G401 (cell line): ENCODE results near the gene SMAD2. TPM values are rescaled to one million over a fixed set of nuclear protein-coding genes. Genes with fewer than 3 reads are reported as not detected.
"Not testable (repeated sequence)": the region's sequence is repeated elsewhere in the genome, so short reads cannot be mapped to it uniquely, and the experiment has no call there.

ENCODE experiments used
- DNase-seq: peaks from one replicate; pipeline ENCODE4 v3.0.0-alpha.2; 2015; ENCODE audit warnings: low spot score
- in situ Hi-C: cut with HindIII; loops from 2 replicates; pipeline ENCODE4 v1.10.0; 2016; ENCODE audit warnings: low sequenced_read_pairs, mixed read lengths
- total RNA-seq: library from RNA; depleted of rRNA; stranded (reverse); fragments of >200 nt; shearing (Covaris generic); gene quantifications from 2 replicates; pipeline ENCODE4 v1.2.3, GENCODE V29; 2014; rRNA removed

Gene SMAD2
- total RNA-seq: 54.3 and 68.8 TPM in 2 replicates

DNA sequence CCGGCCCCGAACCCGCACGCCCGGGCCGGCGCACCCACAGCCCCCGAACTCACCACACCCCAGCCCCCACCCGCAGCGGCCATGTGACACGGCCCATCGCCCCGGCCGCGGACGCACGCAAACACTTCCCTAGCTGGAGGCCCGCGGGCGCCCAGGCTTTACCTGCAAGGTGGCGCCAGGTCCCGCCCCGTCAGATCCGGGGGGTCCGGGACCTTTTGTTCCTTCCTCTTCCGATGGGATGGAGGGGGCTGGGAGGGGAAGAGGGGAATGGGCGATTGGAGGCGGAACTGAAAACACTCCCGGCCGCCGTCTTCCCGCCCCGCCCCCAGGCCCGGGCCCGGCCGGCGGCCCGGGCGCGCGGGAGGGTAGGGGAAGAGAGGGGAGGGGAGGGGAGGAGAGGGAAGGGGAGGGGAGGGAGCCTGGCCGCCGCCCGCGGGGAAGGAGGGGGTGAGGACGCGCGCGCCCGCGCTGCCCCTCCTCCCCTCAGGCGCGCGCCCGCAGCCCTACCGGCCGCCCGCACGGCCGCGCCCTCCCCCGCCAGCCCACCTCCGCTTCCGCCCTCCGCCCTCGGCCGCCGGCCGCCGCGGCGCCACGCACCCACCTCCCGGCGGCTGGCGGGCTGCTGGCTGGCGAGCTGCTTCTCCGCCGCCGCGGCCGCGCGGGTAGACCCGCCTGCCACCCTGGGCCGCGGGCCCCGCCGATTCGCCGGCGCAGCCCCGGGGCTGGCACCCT is at the start of gene SMAD2:
Gene SMAD2 (minus strand): TSS at position 461 of the 732 bp plus-strand sequence. CDS start 33,903 bp downstream, outside the sequence.
- in situ Hi-C loops: no loop called here
- DNase-seq: peak; percentile 72

DNA sequence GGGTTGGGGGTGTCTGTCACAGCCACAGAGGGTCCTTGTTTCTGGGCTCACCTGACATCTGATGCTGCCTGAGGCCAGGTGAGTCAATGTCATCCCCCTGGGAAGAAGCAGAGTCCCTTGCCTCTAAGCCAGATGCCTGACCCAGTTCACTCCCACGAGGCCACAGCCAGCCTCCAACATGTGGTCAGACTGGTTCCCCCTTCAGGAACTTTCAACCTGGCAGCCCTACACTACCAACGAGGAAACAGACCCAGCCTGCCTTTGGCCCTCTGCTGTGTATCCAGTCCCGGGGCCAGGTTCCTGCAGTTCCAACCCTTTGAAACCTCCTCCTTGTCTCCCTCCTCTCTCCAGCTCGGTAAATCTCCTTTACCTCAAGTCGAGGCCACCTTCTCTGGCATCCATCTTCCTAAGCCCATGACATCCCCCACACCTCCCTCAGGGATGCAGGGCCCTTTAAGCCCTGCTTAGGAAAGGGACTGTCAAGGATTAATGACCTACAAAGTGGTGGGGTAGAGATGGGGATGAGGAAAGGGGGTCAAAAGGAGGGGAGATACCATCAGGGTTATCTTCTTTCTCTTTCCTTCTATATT is 49.2 kb upstream of the SMAD2 start:
- DNase-seq: no peak
- in situ Hi-C loops: no loop called here

DNA sequence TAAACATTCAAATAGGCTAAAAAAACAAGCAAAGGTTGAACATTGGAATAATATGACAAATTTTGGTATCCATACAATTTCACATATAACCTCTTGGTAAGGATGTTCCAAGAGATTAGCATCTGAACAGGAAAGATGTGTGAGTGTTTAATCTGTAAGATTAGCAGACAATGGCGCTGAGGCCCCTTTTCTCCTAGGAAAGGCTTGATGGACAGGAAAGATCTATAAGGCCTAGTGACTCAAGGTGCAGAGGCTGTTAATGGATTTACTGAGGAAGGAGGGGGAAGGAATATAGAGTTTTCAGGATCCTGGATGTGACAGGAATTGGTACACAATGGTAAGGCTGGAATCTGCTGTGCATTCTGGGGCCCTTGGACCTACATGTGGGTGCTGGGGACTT is 48.1 kb upstream of the SMAD2 start:
- in situ Hi-C loops: no loop called here
- no peak for DNase-seq

DNA sequence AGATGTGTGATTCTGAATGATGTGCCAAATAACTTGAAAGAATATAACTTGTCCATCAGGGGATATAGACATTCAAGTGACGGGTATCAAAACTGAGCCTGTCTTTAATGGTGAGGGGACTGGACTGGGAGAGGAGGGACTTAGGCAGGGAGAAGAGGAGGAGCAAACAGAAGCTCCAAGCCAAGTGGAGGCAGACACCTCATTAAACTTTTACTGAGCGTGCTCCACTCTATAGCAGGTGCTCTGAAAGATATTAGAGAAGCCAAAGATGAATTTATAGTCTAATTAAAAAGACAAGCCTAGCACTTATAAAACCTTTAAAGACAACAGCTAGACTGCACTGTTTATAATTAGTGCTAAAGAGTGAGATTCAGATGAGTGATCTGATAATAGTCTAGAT is 47.7 kb upstream of the SMAD2 start:
- in situ Hi-C loops: no loop called here
- no peak for DNase-seq

DNA sequence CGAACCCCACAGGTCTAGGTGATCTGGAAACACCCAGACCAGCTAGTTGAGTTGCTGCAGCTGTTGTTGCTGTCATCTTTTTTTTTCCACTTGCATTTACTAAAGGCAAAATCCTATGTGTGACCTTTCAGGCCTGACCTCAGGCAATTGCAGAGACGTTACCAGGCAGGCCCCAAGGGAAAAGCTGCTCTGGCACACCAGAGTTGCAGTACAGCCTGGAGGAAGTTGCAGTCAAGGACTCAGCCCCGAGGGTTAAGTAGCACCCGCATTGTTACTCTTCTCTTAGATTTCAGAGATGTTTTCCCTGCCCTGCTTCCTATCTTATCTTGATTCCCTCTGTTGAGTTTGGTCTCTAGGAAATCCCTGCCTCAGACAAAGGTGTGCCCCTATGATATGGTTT is 45.2 kb upstream of the SMAD2 start:
- in situ Hi-C loops: no loop called here
- no peak for DNase-seq

DNA sequence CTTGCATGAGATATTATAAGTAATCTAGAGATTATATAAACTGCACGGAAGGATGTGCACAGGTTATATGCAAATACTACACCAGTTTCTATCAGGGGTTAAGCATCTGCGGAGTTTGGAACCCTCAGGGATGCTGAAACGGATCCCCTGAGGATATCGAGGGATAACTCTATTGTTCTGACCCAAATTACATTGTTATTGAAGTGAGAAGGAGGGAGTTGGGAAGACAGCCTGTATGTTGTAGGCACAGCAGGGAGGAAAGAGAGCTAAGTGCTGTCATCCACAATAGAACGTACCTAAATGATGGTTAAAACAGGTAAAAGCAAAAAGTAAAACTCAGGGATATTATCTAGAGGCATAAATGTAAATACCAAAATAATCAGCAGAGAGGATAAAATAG is 44.6 kb upstream of the SMAD2 start:
- in situ Hi-C loops: no loop called here

DNA sequence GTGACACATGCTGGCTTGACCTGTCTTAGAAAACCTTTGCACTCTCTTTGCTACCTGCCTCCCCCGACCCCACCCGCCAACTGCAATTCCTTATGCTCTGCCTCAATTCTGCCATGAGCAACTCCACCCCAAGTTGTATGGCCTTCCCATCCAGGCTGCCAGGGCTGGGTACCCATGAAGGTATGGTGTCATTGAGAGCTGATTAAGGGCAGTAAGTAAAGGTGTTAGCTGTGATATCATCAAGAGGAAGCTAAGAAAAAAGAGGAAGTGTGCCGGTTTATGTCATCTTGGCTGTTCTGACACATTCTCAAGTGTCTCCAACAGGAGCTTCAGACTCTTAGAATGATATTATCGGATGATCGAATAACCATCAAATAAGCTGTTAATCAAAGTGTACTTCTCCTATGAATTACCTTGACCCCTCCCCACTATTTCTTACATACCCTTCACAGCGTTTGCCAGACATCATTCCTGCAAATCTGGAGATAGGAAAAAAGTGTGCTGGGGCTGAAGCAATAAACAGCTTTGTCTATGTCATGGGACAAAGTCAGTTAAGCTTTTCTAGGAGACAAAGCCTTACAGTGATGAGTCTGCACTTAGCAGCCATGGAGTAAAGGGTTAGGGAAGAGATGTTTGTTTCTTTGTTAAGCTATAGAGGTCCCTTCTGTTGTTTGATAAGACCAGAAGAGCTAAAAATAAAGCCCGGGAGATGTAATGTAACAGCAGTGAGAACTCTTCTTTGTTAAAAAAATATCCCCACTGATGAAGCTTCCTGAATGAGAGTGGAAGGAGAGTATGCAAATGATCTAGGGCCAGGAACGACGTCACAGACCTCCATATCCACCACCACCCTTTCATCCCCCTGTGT is 40.4 kb upstream of the SMAD2 start:
- no peak for DNase-seq
- in situ Hi-C loops: no loop called here

More for the DNA sequence above, 44.6 kb upstream of the SMAD2 start:
- DNase-seq: no peak

DNA sequence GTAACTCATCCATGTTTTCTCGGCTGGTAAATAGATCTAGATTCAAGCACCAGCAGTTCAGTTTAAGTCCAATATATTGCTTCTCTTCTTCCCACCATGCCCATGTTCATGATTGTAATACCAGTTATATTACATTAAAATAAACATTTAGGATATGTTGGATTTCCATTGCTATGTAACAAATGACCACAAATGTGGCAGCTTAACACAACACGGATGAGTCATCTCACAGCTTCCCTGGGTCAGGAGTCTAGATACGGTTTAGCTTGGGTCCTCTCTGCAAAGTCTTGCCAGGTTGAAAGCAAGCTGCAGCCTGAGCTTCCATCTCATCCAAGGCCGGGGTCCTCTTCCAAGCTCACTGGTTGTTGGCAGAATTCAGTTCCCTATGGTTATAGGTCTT is 39.4 kb upstream of the SMAD2 start:
- in situ Hi-C loops: no loop called here

DNA sequence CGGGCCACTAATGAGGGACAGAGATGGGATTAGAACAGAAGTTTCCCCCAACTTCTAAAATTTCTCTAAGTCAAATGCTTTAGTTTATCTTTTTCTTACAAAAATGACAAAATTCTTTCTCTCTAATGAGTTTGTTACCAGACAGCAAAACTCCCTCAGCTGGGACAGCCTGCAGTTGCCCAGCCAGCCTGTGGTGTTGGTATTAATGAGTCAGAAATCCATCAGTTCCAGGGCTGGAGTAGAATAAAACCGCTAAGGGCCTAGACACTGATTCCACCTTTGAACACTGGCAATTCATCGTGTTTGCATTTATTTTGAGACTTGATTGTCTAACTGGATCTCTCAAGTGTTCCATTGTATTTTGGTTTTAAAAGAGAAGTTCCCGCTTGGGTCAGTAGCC is 38.3 kb upstream of the SMAD2 start:
- in situ Hi-C loops: no loop called here
- DNase-seq: no peak

More for the DNA sequence above, 39.4 kb upstream of the SMAD2 start:
- no peak for DNase-seq

DNA sequence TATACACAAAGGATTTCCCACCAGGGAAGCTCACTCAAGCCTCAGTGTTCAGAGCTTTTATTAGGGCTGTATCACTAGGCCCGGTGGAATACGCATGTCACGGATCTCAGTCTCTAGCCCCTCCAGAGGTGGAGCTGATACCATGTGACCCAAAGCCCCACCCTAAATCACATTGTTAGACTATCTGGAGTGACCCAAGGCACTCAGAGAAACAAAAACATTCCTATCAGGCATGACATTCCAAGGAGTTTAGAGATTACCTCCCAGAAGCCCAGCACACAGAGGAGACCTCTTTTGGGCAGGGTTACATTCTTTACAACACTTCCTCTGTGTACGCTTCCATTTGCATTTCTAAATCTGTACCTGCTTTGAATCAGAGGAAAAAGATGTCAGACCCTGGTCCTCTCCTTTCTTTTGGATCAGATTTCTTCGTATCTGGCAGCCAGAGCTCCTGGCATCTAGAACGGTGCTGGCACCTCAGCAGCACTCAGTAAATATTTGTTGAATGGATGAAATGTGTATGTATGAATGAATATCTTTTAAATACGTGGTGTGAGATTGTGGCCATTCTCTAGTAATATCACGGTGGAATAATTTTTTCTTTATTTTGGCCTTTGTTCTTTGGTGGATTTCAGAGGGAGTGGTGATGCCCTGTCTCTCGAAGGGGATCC is 37.7 kb upstream of the SMAD2 start:
- in situ Hi-C loops: no loop called here
- no peak for DNase-seq

DNA sequence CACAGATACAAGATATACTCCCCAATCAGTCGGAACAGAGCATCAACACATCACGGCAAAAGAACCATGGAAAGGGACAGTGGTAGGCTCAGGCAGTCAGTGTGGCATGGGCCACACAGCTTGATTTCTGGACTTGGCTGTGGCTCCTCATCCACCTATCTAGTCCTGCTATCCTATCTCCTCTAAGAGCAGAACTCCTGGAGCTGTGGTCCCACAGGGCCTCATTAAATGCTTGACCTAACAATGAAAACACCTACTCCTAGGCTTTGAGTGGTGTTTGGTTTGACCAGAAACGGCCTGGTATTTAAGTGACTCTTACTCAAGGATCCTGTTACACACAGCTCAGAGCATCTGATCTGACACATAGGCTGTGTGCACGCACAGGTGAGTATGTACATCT is 33.6 kb upstream of the SMAD2 start:
- in situ Hi-C loops: no loop called here

DNA sequence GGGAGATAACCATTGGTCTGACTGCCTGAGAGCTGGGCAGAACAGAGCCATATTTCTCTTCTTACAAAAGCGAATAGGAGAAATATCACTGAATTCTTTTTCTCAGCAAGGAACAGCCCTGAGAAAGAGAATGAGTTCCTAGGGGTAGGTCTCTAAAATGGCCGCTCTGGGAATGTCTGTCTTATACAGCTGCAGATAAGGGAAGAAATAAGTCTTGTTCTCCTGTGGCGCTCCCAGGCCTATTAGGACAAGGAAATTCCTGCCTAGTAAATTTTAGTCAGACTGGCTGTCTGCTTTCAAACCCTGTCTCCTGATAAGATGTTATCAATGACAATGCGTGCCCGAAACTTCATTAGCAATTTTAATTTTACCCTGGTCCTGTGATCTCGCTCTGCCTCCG is 30.5 kb upstream of the SMAD2 start:
- in situ Hi-C loops: not testable (repeated sequence)

More for the DNA sequence above, 33.6 kb upstream of the SMAD2 start:
- DNase-seq: no peak

DNA sequence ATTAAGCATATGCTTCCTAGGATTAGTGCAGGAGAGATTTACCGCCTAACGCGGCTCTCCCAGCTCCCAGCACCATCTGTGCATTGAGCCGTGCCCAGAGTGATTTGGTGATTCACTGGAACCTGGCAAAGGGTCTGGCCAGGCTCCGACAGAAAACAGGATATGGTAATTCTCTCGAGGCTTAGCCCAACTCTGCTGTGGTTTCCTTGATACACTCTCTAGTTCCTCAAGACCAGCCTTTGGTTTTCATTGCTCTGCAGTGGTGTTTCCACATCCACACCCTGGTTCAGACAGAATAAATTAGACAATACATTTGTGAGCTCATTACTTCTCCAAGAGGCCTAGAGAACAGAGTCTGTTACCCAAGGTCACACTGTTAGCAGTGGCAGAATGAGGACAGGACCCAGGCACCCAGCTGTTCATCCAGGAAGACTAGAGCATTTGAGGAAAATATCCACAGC is 23.0 kb upstream of the SMAD2 start:
- in situ Hi-C loops: no loop called here
- peak; percentile 96 for DNase-seq

More for the DNA sequence above, 30.5 kb upstream of the SMAD2 start:
- not testable (repeated sequence) for DNase-seq

DNA sequence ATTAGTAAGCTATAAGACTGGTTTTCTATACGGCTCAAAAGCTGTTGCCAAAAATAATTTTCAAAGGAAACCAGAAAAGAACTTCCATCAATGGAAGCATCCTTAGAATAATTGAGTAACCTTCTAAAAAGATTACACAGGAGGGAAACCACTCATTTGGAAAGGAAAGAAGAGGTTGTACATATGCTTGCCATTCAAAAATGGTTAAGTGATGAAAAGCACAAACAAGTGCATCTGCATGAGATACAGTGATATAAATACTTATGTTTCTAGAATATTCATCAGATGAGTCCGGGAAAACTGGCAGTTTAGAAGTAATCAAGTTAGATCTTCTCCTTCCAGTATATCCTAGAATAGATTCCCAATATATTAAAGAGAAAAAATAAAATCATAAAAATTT is 20.1 kb upstream of the SMAD2 start:
- in situ Hi-C loops: no loop called here
- no peak for DNase-seq

DNA sequence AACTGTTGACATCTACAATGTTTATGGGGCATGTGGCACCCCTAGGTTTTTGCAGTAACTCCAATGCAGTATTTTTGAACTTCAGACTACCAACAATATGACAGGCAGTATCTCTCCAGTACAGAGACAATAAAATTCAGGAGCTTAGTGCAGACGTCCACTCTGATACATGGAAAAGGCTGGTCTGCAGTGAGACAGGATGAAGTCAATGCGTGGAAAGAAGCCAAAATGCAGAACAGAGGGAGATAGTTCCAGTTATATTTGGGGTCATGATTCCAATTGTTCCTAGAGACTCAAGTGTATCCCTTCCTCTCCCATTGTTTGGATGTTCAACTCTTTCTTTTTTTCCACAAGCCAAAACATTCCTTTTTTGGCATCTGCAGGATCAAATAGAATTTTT is 18.7 kb upstream of the SMAD2 start:
- no peak for DNase-seq
- in situ Hi-C loops: no loop called here

DNA sequence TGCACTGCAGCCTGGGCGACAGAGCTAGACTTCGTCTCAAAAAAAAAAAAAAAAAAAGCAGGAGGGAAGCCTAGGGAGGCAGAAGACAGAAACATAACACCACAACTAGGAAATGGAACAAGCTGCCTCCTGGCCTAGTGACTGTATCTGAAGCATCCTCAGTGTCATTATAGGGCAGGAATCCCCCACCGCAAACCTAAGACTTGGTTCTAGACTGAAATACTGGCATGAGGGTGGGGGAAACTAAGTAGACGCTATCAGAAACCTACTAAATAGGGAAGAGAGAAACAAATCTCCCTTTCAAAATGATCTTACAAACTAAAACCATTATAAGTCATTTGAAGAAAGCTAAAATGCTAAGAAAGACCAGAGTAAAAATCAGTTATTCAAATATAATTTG is 16.4 kb upstream of the SMAD2 start:
- no peak for DNase-seq
- in situ Hi-C loops: no loop called here

DNA sequence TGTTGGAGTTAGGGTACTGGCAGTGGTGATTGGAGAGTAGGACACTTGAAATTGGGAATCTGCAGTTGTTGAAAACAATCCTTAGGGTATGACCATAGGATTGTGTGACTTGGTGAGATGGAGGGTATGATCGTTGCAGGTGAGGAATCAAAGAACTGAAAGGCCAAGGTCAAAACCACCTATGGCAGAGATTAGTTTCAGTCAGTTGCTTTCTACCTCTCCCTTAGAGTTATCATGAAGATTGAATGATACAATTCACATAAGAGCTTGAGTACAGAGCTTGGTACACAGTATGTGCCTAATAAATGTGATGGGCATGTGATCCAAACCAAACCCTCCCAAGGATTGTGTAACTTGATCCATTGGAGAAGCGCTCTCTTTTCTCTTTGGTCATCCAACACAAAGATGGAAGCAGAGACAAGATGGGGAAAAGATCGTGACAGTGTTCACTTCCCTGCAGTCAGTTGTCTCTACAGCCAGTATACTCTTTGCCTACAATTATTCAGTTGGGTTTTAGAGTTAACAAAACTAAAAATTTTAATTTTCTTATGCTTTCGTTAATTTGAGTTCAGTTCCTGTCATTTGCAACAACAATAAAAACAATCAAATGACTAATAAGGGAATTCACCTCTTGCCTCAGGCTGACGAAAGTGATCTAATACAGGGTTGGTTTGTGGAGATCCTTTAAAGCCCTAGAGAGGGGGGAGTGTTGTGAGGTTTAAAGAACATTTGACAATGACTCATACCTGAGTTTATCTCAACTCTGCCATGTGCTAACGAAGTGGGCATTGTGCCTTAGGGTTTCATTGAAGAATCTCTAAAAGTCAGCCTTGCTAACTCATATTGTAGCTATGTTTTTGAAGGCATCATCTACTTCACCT is 14.8 kb upstream of the SMAD2 start:
- no peak for DNase-seq
- in situ Hi-C loops: no loop called here

DNA sequence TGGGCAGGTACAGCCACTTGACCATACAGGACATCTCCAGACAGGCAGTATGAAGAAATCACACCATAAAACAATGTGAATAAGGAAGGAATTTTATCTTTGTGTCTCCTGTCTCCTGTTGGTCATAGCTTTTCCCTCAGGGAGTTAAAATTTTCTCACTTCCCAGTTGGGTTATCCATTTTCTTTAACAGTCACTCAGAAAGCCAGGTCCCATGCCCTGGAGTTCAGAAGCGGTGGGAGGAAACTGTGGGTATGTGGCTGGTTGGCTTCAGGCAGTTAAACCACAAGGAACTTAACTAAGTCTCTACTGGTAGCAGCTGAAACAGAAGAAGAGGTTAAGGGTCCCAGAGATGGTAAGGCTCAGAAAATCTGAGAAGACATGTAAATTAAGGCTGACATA is 6.5 kb upstream of the SMAD2 start:
- DNase-seq: no peak
- in situ Hi-C loops: no loop called here
